ENCODE data around the gene SNED1. TPM values are rescaled to one million over a fixed set of nuclear protein-coding genes. Genes with fewer than 3 reads are reported as not detected.

Gene SNED1
- total RNA-seq, 1 experiment from 2014 or later: 0.07 TPM

DNA sequence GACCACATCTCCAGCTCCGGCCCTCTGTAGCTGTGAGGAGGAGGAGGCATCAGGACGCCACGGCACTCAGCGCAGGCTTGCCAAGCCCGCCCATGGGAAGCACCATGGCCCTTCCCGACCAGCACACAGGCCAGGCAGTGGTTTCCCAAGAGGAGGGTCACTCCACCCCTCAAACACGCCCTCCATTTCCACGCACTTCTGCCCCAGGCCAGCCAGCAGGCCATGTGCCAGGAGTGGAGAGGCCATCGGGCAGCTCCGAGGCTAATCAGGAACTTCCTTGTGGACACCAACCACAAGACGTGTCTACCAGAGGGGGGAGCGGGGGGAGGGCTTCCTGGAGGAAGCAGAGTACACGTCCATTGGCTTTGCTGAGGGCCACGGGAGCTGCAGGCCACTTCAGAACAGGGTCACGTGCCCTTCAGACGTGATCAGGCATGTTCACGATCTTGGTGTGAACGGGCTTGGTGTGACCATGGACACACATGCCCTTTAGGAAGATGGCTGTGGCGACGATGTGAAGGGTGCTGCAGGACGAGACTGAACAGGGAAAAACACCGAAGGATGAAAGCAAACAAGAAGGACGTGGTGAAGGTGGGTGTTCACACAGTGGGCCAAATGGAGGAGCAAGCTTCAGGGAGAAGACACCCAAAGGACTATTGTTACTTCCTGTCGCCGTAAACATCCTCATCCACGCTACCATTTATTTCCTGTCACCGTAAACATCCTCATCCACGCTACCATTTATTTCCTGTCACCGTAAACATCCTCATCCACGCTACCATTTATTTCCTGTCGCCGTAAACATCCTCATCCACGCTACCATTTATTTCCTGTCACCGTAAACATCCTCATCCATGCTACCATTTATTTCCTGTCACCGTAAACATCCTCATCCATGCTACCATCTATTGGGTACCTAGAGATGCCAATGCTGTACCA is 110.1 kb downstream of the SNED1 start:
- DNase-seq (ENCODE audit: low spot score): no peak
- in situ Hi-C loops (cut with HindIII; ENCODE audit: low sequenced_read_pairs): no loop called here

DNA sequence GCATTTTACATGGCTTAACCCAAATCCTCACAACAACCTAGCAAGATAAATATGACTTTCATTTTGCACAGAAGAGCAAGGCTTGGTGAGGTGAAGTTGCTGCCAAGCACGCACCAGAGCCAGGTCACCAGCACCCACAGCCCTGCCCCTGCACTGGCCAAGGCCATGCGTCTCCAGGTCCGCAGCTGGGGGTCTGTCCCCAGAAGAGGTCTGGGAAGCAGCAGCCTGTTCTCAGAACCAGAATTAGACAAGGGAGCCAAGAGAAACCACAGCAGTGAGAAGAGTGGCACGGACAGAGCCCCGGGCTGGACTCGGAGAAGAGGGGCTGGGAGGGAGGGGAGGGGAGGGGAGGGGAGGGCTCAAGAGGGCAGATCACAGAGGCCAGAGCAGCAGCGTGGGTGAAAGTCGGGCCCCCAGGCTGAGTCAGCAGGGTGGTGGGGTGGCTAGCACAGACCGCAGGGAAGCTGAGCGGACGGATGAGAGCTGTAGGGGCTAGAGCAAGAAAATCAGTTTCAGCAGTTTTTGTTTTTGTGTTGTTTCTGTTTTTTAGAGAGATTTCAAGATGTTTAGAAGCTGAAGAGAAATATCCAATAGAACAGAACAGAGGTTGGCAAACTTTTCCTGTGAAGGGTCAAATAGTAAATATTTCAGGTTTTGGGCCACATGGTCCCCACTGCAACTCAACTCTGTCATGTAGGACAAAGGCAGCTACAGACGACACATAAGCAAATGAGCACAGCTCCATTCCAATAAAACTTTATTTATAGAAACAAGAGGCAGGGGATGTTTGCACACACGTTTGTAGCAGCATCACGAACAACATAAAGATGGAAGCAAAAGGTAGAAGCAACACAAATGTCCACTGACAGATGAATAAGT is 111.0 kb downstream of the SNED1 start:
- in situ Hi-C loops (cut with HindIII; ENCODE audit: low sequenced_read_pairs): no loop called here
- no peak for DNase-seq (ENCODE audit: low spot score)

DNA sequence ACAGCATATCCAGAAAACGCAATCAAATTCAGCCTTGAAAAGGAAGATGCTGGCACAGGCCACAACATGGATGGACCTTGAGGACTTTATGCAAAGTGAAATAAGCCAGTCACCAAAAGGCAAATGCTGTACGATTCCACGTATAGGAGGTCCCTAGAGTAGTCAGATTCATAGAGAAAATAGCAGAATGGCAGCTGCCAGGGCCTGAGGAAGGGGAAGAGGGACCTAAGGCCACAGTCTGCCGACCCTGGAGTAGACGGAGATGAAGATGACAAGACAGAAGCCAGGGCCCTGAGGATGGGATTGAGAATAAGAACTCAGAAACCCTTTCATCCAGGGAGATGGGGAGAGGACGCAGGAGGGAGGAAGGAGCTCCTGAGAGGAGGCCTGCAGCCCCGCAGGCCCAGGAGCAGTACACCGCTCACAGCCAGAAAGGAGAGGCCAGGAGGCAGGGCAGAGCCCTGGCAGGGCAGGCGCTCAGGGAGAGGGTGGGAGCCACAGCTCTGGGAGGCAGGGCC is 111.7 kb downstream of the SNED1 start:
- no peak for DNase-seq (ENCODE audit: low spot score)
- in situ Hi-C loops (cut with HindIII; ENCODE audit: low sequenced_read_pairs): no loop called here

DNA sequence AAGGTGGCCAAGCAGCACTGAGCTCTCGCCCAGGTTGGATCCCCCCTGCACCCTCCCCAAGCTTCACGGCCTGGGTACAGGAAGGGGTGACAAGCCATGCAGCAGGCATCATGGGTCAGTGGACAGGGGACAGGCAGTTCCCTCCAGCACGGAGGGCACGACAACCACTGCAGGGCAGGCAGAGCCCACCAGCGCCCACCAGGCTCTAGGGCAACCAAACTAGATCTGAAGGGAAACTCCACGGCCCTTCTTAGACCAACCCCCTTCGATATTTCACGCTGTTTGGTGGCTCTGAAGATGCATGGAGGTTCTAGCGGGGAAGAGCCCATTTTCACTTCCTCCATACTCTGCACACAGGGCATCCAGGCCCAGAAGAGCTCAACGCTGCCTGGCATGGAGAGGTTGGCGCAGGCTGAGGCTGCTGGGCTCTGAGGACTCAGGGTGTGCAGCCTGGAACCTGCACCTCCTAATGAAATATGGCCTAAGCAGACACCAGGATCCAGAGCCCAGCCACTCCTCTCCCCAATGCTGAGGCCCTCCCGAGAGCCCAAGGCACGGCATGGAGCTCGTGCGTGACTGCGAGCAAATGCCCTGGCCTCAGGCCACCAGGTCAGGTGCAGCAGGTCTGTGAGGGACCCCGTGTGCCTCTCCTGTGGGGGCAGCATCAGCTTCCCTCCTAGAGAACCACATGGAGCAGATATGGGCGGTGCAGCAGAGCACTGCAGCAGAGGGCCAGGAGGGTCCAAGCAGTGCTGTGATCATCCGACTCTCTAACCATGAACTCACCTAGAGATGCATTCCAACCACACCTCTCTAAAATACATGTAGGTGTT is 112.4 kb downstream of the SNED1 start:
- in situ Hi-C loops (cut with HindIII; ENCODE audit: low sequenced_read_pairs): no loop called here
- DNase-seq (ENCODE audit: low spot score): no peak

DNA sequence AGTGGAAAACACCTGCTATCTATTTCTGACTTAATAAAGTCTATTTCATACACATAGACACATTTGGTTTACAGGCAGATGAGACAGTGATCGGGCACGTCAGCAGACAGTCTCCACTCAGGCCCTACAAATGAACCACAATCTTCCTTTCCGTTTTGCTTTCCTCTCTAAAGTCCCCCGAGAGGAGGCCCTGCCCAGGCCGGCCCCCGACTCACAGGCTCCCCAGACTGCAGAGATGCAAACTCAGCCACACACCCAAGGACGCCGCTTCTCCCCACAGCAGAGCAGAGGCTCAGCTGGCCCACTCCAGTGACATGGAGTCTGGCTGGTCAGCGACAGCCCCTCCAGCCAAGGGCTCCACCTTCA is 113.0 kb downstream of the SNED1 start:
- no peak for DNase-seq (ENCODE audit: low spot score)
- in situ Hi-C loops (cut with HindIII; ENCODE audit: low sequenced_read_pairs): no loop called here

DNA sequence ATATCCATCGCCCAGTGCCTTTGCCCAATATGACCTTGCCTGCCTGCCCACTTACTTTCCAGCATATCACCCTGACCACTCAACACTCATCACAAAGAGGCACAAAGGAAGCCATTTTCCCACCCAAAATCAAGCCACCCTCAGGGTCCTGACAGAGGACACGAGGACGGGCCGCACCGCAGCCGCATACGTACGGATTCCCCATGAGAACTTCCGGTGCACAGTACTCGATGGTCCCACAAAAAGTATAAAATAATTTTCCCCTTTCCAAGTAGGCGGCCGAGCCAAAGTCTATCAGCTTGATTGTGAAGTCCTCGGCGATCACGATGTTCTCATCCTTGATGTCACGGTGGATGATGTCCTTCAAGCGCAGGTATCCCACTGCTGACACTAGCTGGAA is 113.6 kb downstream of the SNED1 start:
- no peak for DNase-seq (ENCODE audit: low spot score)
- in situ Hi-C loops (cut with HindIII; ENCODE audit: low sequenced_read_pairs): no loop called here

DNA sequence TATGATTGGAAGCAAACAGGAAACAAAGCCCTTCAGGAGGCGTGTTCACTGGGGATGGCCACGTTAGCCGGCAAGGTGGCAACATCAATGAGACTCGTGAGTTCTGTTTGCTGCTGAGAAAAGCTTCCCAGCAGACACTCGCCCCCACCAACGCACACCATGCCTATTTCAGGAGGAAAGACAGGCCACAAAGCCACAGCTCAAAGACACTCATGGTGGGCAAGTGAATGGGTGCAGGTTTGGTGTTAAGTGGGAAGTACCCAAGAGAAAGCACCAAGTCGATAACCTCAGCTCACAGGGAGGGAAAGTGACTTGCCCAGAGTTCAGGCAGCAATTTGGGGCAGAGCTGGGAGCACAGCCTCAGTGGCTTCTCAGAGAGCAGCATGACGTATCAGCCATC is 114.2 kb downstream of the SNED1 start:
- in situ Hi-C loops (cut with HindIII; ENCODE audit: low sequenced_read_pairs): no loop called here
- DNase-seq (ENCODE audit: low spot score): no peak

DNA sequence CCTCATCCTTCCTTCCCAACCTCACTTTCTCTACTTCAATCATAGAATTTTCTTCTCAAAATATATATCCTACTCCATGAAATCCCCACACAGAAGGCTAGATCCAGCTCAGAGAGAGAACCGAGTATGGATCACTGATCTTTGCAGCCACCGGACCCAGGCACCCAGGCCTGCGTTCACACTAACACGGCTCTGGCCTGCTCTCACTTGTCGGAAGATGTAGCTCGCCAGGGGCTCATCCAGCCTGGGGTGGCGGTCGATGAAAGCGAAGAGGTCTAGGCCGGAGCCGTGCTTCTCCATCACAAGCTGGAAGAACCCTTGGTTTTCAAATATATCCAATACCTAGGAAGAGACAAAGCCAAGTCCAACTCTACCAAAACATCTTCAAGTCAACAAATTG is 116.4 kb downstream of the SNED1 start:
- in situ Hi-C loops (cut with HindIII; ENCODE audit: low sequenced_read_pairs): no loop called here
- DNase-seq (ENCODE audit: low spot score): no peak

DNA sequence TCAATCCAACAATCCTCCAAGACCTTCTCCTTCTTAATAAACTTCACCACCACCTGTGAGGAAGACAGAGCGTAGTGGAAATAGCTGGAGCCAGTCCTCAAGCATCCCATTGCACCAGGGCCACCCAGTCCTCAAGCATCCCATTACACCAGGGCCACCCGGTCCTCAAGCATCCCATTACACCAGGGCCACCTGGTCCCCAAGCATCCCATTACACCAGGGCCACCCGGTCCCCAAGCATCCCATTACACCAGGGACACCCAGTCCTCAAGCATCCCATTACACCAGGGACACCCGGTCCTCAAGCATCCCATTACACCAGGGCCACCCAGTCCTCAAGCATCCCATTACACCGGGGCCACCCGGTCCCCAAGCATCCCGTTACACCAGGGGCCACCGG is 116.9 kb downstream of the SNED1 start:
- in situ Hi-C loops (cut with HindIII; ENCODE audit: low sequenced_read_pairs): no loop called here

DNA sequence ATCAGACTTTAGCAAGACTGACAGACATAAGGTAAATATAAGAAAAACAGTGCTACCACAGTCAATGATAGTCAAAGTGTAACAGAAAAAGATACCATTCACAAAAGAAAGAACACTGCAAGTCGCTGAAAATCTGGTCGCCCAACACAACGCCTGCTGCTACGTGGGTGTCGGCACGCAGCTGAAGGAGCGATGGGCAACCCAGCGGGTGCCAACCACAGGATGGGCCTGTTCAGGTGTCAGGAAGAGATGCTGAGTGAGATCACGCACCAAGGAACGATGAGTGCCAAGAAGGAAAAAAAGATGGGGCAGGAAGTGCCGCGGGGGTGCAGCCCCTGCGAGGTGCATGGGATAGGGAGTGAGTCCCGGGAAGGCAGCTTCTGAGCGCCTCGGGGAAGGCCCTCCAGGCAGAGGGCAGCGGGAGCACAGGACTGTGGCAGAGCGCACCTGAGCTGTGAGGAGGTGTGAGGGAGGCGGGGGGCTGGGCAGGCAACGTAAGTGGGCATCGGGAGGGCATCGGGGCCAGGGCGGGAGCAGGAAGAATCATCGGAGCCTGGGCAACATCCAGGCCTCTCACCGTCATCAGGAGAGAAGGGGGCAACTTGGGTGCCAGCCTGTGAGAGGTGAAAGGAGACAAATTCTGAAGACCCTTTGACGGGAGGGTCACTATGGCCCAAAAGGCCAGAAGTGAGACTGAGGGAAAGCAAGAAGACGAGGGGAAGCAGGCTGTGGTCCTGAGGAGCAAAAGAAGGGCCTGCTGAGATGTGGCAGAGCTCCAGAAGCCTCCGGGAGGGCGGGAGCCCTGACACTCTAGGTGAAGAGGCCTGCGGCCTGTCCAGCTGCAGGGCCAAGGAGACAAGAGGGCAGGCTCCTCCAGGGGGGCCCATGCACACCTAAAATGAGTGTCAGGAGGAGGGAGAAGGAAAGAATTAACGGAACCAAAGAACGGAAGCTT is 118.5 kb downstream of the SNED1 start:
- in situ Hi-C loops (cut with HindIII; ENCODE audit: low sequenced_read_pairs): no loop called here
- DNase-seq (ENCODE audit: low spot score): no peak

More for the DNA sequence above, 116.9 kb downstream of the SNED1 start:
- no peak for DNase-seq (ENCODE audit: low spot score)

DNA sequence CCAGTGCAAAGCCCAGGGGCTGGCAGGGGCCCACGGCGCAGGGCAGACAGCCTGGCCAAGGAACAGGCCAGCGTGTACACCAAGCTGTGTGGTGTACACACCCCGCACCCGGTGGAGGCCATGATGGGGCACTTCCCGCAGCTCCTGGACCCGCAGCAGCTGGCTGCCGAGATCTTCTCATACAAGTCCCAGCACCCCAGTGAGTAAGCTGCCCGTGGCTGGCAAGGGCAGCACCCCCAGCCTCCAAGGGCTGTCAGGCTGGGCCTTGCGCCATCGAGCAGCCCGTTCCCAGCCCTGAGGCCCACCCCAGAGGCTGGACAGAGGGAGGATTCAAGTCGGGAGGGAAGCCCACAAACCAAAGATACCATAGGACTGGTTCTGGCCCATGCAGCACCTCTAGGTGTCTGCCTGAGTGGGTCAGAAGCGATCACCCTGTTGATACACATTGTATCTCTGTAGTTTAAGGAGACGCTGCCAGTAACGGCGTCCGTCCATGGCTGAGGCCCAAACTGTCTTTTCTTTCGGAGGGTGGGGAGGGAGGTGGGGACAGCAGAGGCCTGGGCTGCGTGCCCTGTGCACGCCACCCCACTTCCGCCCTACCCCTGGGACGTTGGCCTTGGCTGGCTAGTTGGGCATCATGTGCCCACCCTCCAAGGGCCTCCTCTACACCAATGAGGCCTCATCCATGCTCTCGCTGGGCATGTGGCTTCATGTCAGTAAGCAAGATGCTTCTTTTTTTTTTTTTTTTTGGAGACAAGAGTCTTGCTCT is 120.5 kb downstream of the SNED1 start:
- in situ Hi-C loops (cut with HindIII; ENCODE audit: low sequenced_read_pairs): no loop called here
- no peak for DNase-seq (ENCODE audit: low spot score)

DNA sequence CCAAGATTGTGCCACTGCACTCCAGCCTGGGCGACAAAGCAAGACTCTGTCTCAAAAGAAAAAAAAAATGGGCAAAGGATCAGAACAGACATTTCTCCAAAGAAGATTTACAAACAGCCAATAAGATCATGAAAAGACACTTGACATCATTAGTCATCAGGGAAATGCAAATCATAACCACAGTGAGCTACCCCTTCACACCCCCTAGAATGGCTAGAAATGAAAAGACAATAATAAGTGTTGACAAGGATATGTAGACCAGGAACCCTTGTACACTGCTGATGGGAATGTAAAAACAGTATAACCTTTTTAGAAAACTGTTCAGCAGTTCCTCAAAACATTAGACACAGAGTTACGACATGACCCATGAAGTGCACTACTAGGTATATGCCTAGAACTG is 122.0 kb downstream of the SNED1 start:
- no peak for DNase-seq (ENCODE audit: low spot score)
- in situ Hi-C loops (cut with HindIII; ENCODE audit: low sequenced_read_pairs): no loop called here

DNA sequence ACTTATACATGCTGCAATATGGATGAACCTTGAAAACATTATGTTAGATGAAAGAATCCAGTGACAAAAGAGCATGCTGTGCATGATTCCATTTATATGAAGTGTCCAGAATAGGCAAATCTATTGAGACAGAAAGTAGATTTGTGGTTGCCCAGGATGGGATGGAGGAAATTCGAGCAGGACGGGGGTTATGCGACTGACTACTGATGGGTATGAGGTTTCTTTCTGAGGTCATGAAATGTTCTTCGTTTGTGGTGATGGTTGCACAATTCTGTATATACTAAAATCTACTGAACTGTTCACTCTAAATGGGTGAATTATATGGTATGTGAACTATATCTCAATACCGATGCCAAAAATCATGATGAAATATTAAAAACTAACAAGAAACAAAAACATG is 122.6 kb downstream of the SNED1 start:
- DNase-seq (ENCODE audit: low spot score): no peak

DNA sequence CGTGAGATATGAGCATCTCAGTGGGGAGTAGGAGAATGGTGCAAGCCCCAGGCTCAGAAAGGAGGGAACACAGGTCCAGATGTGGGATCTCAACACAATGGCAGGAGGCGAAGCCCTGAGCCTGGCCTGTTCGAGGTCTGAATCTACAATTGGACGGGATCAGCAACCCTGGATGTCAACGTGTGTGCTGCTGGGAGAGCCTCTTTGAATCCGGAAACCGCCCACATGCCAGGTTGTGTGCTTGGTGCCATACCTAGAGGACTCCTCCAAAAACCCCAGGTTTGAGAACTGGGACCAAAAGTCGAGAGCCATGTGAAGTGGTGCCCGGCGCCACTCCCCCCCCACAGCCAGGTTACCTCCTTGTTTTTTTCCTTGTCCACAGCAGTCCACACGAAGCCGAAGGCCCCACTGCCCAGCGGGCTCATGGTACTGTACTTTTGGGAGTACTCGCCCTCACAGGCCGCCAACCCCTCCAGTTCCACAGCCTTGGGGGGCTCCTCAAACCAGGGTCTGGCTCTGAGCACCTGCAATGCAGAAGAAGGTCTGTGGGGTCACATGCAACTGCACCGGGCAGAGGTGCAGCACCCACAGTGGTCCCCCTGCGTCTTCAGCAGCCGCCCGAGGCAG is 124.1 kb downstream of the SNED1 start:
- DNase-seq (ENCODE audit: low spot score): no peak
- in situ Hi-C loops (cut with HindIII; ENCODE audit: low sequenced_read_pairs): no loop called here

More for the DNA sequence above, 122.6 kb downstream of the SNED1 start:
- in situ Hi-C loops (cut with HindIII; ENCODE audit: low sequenced_read_pairs): no loop called here

DNA sequence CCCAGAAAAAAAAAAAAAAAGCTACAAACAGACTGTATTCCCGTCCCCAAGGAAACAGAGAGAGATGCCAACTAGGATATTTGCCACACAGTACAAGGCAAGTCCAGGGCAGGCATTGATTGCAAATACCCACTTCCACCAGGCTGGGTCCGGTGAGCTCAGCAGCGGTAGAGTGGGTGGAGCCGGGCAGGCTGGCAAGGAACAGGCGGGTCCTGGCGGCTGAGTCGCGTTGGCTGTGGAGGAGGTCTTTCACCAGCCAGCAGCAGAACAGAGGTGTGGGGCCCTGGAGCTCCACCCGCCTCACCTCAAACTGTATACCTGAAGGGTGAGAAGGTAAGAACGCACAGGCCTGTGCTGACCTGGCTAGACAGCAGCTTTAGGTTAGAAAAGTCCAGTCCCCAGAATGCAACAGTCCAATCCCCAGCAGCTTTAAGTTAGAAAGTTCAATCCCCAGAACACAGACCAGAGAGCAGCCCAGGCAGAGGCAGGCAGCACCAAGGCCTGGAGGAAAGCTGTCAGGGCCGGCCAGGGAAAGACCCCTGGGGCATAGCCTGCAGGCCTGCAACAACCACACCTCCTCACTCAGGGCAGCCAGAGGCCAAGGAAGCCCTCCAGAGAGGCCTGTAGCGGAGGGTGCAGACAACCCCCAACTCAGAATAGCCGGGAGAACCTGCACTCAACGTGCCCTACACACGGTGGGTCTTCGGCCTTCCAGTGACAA is 125.6 kb downstream of the SNED1 start:
- peak; percentile 2 for DNase-seq (ENCODE audit: low spot score)
- in situ Hi-C loops (cut with HindIII; ENCODE audit: low sequenced_read_pairs): no loop called here

DNA sequence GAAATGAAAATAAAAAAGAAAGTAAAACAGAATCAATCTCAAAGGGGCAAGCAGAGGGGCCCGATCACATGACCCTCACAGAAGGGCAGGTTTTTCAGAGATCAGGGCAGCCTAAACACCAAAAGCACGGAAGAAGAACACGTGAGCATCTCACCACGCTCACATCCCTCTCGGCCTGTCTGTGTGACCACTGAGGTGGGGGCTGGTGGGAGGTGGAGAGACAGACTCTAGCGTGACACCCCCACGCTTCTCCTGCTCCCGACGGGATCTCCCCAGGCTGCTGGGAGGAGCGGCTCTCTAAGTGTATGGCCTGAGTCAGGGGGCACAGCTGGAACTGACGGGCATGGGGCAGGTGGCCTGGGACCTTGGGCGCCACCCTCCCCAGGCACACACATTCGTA is 127.2 kb downstream of the SNED1 start:
- in situ Hi-C loops (cut with HindIII; ENCODE audit: low sequenced_read_pairs): no loop called here
- no peak for DNase-seq (ENCODE audit: low spot score)

All from G401 (cell line).